HG03575 (cell line): Measurements from ENCODE around the gene LRRC17.
"Not testable (repeated sequence)": the region's sequence is repeated elsewhere in the genome, so short reads cannot be mapped to it uniquely, and the experiment has no call there.

Experiments used
- ATAC-seq: cut with Tn5 transposase; IDR thresholded peaks from one replicate; pipeline ENCODE4 v1.9.1; 2021; ENCODE audit not compliant: unreplicated experiment, insufficient number of reproducible peaks, low FRiP score; ENCODE audit errors: extremely low read depth

Gene LRRC17

DNA sequence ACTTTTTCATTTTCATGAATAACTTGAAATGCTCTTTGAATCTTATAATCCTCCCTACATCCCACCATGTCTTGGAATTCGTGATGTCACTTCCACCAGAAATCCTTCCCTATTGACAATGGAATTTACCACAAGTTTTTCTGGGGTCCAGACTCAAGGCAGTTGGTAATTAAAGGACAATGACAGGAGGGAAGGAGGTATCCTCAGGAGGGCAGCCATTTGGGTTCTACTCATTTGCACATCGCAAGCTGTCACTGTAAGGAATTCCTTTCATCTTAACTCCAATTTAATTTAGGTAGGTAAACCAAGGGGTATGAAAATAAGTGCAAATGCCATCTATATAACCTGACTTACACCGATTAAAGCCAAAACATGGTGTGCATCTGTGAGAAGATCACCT, 21.9 kb downstream of the LRRC17 start:
- ATAC-seq = no peak

- no peak for ATAC-seq
These were observed 22.8 kb downstream of the LRRC17 start for GRCh38 chr7:102935450-102936115.

- no peak for ATAC-seq
These were observed 25.9 kb downstream of the LRRC17 start for GRCh38 chr7:102938679-102939078.

- ATAC-seq = no peak
These were observed 29.5 kb downstream of the LRRC17 start for GRCh38 chr7:102942181-102942866.

GRCh38 chr7:102942868-102943267, 30.1 kb downstream of the LRRC17 start:
- no peak for ATAC-seq

DNA sequence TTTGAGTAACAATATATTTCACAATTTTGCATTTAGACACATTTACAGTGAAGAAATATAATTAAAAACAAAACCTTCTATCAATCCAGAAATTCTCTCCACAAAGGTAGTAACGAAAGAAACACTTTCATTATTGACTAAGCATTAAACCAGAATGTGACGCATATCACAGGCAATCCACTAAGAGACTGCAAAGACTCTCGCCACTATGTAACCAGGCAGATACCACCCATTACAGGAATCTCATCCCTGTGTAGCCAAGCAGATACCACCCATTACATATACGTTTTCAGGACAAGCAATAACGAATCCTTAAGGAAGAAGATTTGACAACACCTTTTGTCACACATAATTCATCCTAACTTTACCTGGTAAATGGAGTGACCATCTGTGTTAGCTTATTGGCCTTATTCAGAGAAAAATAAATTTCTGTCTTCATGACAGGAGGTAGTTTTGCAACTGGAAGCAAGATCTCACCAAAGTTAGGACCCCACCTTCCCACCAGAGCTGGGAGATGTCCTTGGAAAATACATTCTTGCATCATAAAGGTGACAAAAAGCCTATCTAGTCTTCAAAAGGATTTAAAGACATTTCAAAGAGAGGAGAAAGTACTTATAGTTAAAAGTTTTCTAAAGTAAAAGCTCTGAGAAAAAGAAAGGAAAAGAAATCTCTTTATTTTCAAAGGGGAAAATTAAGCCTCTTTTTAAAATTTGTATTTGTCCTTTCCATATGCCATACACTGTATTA, 30.8 kb downstream of the LRRC17 start:
- ATAC-seq = no peak

- ATAC-seq = no peak
These were observed 31.4 kb downstream of the LRRC17 start for GRCh38 chr7:102944241-102944640.

DNA sequence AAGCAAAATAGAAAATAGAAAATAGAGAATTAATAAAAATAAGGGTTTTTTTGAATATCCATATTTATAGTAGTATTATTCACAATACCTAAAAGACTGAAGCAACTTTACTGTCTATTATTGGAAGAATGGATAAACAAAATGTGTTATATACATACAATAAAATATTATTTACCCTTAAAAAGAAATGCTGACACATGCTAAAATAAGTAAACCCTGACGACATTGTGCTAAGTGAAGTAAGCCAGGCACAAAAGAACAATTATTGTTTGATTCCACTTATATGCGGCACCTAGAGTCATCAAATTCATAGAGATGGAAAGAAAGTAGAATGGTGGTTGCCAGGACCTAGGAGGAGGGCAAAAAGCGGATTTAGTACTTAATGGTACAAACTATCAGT, 39.0 kb downstream of the LRRC17 start:
- ATAC-seq = no peak

GRCh38 chr7:102953406-102953805, 40.6 kb downstream of the LRRC17 start:
- ATAC-seq = no peak

DNA sequence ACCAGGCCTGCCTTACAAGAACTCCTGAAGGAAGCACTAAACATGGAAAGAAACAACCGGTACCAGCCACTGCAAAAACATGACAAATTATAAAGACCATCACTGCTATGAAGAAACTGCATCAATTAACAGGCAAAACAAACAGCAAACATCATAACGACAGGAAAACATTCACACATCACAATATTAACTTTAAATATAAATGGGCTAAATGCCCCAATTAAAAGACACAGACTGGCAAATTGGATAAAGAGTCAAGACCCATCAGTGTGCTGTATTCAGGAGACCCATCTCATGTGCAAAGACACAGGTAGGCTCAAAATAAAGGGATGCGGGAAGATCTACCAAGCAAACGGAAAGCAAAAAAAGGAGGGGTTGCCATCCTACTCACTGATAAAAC, 41.6 kb downstream of the LRRC17 start:
- ATAC-seq = not testable (repeated sequence)

GRCh38 chr7:102958004-102958403, 45.2 kb downstream of the LRRC17 start:
- not testable (repeated sequence) for ATAC-seq

DNA sequence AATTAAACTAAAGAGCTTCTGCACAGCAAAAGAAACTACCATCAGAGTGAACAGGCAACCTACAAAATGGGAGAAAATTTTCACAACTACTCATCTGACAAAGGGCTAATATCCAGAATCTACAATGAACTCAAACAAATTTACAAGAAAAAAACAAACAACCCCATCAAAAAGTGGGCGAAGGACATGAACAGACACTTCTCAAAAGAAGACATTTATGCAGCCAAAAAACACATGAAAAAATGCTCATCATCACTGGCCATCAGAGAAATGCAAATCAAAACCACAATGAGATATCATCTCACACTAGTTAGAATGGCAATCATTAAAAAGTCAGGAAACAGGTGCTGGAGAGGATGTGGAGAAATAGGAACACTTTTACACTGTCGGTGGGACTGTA, 49.2 kb downstream of the LRRC17 start:
- not testable (repeated sequence) for ATAC-seq

GRCh38 chr7:102966465-102966864, 53.7 kb downstream of the LRRC17 start:
- no peak for ATAC-seq

- no peak for ATAC-seq
These were observed 55.0 kb downstream of the LRRC17 start for GRCh38 chr7:102967798-102968197.

- no peak for ATAC-seq
These were observed 60.4 kb downstream of the LRRC17 start for GRCh38 chr7:102973096-102973802.

- no peak for ATAC-seq
These were observed 61.8 kb downstream of the LRRC17 start for GRCh38 chr7:102974366-102975236.

DNA sequence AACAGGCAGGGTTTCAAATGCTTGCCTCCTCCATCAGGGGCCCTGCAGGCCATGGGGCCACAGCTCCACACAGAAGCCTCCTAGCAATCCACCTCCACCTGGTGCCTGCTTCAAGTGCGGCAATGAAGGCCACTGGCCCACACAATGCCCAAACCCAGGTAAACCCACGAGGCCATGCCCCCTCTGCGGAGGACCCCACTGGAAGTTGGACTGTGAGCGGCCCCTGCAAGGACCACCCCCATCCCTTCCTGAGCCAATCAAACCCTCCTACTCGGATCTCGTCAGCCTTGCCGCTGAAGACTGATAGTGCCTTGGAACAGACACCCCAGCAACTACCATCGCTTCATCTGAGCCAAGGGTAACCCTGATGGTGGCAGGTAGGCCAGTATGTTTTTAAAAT, 63.1 kb downstream of the LRRC17 start:
- no peak for ATAC-seq

- no peak for ATAC-seq
These were observed 63.7 kb downstream of the LRRC17 start for GRCh38 chr7:102976493-102976892.

GRCh38 chr7:102977586-102977985, 64.8 kb downstream of the LRRC17 start:
- ATAC-seq = not testable (repeated sequence)
